HUDEP-2 (cell line): ENCODE data around the gene KLHL13.
A peak's percentile ranks its signal among the peaks of the same experiment; 100 is the strongest.
"Not testable (repeated sequence)": the region's sequence is repeated elsewhere in the genome, so short reads cannot be mapped to it uniquely, and the experiment has no call there.

ENCODE experiments used
- DNase-seq, 76 experiments: peaks; one replicate each; lab custom pipeline; 2025; ENCODE audit not compliant: unreplicated experiment in 76 of 76; lab: John Stamatoyannopoulos, UW

KLHL13 gene

DNA sequence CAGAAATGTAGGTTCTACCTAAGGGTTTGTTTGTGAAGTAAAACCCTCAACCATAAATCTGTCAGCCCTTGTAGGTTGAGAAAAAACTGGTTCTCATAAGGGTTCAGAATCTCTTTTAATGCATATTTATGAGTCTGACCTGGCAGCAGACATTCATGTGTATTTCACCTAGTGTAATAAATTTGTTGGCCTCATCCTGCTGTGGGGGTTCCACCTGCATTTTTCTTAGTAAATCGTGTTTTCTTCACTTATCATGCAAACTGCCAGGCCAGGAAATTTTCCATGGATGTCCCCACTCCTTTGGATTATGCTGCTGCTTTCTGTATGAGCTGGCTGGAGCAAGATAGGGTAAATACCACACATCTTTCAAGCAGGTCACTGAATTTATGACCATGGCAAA, 42.4 kb downstream of the KLHL13 start:
- DNase-seq = no peak

DNA sequence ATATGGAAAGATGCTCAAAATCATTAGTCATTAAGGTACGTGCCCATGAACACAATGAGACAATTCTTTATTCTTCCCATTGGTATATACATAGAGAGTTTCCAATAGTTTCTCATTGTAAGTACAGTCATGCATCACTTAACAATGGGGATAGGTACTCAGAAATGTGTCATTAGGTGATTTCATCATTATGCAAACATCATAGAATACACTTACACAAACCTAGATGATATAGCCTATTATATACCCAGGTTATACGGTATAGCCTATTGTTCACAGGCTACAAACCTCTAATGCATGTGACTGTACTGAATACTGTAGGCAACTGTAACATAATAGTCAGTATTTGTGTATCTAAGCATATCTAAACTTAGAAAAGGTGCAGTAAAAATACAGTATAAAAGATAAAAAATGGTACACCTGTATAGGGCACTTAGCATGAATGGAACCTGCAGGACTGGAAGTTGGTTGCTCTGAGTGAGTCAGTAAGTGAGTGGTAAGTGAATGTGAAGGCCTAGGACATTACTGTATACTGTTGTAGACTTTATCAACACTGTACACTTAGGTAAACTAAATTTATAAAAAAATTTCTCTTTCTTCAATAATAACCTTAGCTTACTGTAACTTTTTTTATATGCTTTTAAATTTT, 49.6 kb downstream of the KLHL13 start:
- no peak for DNase-seq

DNA sequence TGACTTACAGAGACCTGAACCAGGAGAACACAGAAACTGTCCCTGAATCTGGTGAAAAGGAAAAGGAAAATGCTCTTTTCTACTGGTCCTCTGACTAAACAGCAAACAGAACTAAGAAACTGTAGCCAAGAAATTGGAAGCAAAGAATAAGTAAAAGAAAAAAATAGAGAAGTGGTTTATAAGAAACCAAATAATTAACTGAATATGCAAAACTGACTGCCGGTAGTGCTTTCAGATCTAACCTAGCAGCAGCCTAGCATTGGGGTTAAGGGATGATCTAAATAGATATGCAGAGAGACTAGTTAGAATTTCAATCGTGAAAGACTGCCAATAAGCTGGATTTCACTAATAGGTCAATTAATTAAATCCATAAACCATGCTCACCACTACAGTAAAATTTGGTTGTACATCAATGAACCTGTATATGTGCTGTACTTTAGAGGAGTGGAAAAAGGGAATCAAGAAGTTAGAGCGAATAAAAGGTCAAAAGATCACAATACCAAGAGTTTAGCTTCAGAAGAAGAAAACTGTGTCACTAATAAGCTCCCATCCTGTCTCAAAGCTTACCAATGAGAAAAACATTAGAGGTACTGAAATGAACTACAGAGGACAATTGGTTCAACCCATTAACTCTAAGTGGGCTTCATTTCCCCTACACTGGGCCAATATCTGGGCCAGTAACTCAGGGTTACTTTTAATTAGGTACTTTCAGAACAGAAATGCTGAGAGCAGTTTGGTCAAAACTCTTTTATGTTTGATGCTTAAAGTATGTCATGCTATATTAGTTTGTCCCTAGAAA, 53.6 kb downstream of the KLHL13 start:
- no peak for DNase-seq

DNA sequence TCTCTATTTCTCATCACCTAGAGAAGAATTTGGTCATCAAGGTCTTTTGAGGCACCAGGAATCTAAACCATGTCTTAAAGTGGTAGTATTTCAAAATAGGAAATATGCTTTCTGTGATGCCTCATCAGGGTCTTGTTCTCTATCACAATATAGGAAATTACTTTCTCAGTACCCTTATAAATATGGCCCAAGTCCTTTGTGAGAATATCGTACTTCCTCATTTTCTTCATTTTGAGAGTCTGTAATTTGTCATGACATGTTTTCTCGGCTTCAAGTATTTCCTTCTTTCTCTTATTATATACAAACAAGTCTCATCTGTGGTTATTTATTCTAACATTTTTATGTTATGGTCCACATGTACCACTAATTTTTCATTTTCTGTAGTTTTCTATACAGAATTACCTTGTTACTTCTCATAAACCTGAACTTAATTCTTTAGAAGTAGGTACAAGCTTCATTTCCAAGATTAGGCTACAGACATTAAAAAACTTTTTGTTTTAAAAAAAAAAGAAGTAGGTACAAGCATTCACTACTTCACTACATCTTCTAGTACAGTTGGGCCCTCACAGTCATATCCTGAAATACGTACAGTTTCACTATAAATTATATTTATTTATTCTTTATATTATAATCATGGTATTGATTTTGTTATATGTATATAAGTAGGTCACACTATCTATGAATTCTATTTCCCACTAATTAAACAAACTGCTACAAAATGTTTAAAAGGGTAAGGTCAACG, 54.4 kb downstream of the KLHL13 start:
- no peak for DNase-seq

DNA sequence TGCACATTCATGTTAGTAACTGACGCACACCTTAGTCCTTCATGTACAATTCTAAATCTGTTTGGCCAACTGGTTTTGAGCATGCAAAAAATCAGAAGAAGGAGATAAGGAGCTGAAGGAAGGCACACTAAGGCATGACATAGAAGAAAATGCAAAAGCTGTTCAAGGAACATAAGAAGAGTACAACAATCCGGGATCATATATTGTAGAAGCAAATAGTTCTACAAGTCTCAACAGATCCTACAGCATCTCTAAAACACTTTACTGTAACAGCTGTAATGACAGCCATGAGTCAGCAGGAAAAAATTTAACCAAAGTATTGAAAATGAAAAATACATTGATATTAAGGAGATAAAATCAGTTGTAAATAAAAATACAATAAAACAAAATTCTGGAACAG, 57.7 kb downstream of the KLHL13 start:
- no peak for DNase-seq

DNA sequence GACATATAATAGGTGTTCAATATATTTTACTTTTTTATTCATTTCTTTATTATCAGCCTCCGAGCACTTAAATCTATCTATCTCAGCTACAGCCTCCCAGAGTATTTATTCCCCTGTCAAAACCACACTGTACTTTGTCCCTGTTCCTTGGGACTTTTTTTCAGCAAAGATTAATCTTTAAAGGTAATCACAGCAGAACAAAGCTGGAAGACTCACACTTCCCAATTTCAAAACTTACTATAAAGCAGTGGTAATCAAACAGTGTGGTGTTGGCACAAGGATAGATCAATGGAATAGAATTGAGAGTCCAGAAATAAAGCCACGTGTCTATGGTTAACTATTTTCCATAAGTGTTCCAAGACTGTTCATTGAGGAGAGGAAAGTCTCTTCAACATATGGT, 59.7 kb downstream of the KLHL13 start:
- no peak for DNase-seq

DNA sequence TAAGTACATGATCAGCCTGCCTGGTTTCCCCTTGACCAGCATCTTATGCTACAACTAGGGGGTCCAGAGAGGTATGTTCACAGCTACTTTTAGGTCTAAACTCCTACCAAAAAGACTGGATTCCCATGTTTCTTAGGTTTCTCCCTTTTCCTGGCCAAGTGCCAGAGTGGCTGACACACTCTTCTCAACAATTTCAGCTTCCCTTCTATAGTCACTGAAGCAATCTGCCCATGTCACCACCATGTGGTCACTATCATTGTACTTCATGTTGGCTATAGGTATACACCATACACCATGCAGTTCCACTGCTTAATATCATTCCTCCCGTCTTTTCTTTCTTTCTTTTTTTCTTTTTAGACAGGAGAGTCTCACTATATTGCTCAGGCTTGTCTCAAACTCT, 66.9 kb downstream of the KLHL13 start:
- peak in 2 of 76 experiments; percentile 0 for DNase-seq

DNA sequence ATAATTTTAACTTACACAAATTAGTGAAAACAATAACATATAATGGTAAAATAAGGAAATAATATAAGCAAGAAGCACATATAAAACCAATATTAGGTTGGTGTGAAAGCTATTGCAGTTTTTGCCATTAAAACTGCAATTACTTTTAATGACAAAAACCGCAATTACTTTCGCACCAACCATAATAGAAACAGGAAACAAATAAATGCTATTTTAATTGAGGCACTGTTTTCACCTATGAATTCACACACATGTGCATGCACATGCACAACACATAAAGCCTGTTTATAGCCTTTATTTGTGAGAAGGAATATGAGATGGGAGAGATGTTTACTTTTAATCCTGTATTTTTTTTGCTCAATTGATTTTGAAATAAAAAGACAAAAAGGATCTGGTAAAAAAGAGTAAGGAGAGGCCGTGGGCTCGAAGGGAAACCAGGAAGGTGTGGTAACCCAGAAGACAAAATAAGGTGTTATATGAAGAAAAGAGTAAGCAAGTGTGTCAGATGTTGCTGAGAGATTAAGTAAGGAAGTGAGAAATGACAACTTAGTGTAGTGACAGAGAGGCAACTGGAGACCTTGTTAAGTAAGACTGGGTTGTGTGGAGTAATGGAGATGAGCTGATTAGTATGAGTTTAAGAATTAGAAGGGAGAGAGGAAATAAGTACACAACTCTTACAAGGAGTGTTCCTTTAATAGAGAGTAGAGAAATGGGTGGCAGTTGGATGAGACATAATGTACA, 69.0 kb downstream of the KLHL13 start:
- no peak for DNase-seq

DNA sequence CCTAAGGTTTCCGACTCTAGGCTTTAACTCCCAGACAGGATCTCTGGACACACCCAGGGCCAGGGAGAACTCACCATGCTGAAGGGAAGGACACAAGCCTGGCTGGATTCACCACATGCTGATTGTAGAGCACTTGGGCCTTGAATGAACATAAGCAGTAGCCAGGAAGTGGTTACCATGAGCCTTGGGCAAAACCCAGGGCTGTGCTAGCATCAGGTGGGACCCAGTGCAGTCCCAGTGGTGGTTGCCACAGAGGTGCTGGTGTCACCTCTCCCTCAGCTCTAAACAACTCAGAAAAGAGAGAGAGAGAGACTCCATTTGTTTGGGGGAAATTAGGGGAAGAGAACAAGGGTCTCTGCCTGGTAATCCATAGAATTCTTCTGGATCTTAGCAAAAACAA, 77.0 kb downstream of the KLHL13 start:
- no peak for DNase-seq

DNA sequence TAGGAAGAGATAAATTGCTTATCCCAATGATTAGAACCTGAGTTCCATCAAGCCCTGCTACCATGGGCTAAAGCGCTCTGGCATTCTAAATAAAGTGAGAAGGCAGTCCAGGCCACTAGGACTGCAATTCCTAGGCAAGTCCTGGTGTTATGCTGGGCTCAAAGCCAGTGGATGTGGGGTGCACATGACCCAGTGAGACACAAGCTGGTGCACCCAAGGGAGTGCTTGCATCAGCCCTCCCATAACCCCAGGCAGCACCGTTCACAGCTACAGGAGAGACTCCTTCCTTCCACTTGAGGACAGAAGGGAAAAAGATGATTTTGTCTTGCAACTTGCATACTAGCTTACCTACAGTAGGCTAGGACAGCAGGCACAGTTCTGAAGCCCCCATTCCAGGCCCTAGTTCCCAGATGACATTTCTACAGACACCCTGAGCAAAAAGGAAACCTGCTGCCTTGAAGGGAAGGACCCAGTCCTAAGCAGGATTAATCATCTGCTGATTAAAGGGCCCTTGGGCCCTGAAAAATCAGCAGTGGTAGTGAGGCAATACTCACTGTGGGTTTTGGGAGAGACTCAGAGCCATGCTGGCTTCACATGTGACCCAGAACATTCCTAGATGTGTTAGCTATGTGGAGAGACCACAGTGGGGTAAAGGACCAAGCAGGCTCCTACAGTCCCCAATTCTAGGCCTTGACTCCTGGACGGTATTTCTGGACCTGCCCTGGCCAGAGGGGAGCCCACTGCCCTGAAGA, 77.8 kb downstream of the KLHL13 start:
- no peak for DNase-seq

DNA sequence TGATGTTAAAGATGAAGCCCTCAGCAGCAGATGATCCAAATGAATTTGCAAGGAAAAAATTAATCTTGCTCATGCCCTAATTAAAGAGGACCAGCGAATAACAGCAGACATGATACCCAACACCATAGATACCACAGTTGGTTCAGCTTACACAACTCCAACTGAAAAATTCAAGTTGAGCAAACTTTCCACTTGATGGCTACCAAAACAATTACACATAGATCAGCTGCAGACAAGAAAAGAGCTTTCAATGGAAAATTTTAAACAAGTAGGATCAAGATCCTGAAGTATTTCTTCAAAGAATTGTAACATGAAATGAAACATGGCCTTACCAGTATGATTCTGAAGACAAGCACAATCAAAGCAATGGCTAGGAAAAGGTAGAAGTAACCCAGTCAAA, 90.0 kb downstream of the KLHL13 start:
- DNase-seq = no peak

DNA sequence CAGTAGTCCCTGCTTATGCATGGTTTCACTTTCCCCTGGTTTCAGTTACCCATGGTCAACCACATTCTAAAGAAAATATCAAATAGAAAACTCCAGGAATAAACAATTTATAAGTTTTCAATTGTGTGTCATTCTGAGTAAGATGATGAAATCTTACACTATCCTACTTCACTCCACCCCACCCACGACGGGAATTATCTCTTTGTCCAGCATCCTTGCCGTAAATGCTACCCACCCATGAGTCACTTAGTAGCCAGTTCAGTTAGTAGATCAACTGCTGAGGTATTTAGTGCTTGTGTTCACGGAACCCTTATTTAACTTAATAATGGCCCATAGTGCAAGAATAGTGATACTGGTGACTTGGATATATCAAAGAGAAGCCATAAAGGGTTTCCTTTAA, 91.4 kb downstream of the KLHL13 start:
- no peak for DNase-seq

DNA sequence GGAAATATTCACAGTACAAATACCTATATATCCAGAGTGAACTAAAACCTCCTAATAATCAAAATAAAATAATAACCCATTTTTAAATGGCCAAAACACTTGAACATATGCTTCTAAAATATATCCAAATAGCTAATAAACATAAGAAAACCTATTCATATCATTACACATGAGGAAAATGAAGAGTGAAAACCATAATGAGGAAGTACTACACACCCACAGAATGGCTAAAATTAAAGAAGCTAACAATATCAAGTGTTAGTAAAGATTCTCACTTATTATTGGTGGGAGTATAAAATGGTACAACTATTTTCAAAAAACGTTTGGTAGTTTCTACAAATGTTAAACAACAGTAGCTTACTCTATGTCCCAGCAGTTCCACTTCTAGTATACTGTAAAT, 92.1 kb downstream of the KLHL13 start:
- no peak for DNase-seq

DNA sequence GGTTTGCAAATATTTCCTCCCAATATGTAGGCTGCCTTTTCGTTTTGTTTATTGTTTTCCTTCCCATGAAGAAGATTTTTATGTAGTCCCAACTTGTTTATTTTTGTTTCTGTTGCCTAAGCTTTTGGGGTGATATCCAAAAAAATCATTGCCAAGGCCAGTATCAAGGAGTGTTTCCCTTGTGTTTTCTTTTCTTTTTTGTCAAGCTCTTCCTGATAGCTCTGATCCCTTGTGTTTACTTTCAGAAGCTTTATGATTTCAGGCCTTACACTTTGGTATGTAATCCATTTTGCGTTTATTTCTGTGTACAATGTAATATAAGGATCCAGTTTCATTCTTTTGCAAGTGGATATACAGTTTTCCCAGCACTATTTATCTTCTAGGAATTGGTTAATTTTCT, 93.9 kb downstream of the KLHL13 start:
- no peak for DNase-seq

DNA sequence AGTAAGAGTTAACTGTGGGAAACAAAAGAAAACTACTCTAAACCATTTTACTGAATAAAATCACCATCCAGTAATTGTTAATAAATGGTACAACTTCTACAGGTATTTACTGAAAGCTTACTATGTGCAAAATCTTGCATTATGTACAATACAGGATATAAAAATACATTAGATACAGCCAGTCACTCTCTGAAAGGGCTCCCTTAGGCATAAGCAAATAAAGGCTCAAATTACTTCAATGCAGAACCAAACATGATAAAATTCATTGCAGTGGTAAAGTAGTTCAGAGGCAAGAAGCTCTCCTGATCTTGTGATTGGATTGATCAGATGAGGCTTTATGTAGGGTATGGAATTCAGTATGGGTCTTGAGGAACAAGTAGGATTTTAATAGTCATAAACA, 100.2 kb downstream of the KLHL13 start:
- no peak for DNase-seq

DNA sequence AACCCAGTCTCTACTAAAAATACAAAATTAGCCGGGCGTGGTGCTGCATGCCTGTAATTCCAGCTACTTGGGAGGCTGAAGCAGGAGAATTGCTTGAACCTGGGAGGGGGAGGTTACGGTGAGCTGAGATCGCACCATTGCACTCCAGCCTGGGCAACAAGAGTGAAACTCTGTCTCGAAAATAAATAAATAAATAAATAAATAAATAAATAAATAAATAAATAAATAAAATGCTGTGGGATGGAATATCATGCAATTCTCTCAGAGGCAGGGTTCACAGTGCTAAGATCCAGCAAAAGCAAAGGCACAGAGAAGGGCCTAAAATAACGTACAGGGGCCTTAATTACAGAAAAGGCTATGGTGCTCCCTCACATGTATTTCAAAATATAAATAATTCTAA, 114.2 kb downstream of the KLHL13 start:
- DNase-seq = not testable (repeated sequence)

DNA sequence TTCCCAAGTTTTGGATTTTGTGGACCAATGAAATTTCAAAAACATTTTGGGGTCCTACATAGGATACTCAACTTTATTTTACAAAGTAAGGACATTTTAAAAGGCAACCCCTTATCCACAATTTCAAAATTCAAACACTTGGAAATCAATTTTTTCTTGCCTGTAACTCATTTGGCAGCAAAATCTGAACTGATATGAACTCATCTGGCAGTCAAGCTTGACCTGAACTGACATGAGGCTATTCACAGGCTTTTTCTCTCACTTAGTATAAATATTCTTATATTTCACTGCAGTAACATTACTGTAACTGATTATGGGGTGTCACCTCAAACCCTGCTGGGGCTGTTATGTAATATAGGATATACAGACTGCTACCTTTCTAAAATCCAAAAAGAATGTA, 116.1 kb downstream of the KLHL13 start:
- no peak for DNase-seq

DNA sequence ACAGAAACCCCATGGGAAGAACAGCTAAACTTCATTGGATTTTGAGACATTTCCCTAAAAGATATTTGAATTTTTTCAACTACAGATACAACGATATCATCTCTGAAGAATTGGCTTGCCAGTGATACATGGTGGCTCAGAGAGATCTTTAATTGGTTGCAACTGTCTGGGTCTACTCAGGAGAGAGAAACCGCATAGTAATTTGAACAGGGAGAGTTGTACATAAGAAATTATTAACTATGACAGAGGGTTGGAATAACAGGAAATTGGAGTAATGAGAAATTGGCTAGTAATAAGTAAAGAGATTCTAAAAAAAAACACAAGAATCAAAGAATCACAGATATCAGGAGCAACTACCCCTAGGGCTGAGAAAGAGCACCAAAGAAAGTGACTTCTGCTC, 118.4 kb downstream of the KLHL13 start:
- DNase-seq = no peak

DNA sequence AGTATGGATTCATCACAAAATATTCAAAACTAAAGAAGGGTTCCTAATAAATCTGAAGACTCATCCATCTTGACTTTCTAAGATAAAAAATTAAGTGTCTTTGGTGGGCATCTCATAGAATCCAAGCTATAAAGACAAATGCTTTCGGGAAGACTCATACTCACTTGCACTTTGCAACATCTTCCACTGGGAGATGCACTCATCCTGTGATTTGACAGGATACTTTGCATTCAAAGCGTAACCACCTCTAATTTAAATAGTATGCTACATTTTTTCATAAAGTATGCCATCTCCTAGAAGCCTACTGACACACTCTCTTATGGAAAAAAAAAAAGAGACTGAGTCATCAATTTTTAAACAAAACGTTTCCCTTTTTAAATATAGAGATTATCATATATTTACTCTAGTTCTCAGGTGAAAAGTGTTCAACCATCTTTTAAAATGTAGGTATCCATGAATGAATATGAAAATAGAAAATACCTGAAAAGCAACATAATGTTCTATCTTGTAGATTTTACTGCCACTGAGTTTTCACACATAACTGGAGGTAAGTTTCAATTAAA, 119.6 kb downstream of the KLHL13 start:
- DNase-seq = no peak

DNA sequence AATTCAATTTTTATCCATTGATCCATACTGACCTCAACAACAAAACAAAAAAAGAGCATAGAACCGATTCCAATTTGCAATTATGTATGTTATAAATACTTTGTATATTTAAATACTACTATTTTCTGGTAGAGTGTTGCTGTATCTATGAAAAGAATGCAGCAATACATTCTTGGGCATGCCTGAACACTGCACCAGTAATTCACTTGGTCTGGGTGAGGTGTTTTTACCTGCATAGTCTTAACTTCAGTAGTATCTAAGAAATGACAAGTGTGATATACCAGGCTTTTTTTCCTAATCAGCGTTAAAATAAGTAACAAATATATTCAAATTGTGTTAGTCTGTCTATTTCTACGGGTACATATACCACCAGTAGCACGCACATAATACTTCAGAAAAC, 120.2 kb downstream of the KLHL13 start:
- DNase-seq = no peak
